Measurements from ENCODE around the gene NIM1K. TPM values are rescaled to one million over a fixed set of nuclear protein-coding genes. Genes with fewer than 3 reads are reported as not detected.

Gene NIM1K
- polyA plus RNA-seq, 1 of the 3 experiments (the other 2 are of a cell fraction), result 0.16 TPM

DNA sequence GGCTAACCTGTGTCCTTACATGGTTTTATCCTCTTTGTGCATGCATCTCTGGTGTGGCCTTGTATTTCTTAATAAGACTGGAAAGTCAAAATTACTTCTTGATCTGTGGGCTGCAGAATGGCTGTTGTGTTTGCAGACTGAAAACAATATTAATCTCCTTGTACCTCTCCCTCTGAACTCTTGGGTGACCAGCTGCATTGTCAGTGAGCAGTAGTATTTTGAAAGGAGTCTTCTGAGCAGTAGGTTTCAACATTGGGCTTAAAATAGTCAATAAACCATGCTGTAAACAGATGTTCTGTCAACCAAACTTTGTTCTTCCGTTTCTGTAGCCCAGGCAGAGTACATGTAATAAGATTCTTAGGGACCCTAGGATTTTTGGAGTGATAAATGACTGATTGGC is 26.7 kb upstream of the NIM1K start:
- Histone ChIP-seq H3K4me3 (ENCODE audit: low read depth in 2 of 2, low read length in 1 of 2) (no peak overlapping the region), H3K36me3 (replicated peaks in 1 of 2; ENCODE audit: control insufficient read depth in 1 of 2, insufficient read depth in 2 of 2, low read length in 1 of 2) (peaks cover 25 to 36% of the 10 kb centered on the region in 2 experiments), H3F3A (replicated peaks; ENCODE audit: insufficient read depth) (no peaks in the 10 kb centered on the region), H3K27me3 (ENCODE audit: insufficient read depth) (no peaks in the 10 kb centered on the region), H3K4me1 (ENCODE audit: control insufficient read depth in 1 of 2, insufficient read depth in 2 of 2, low read depth in 1 of 2, low read length in 1 of 2) (no peaks in the 10 kb centered on the region), H3K9me3 (no peaks in the 10 kb centered on the region), H3K9me2 (no peaks in the 10 kb centered on the region), H4K20me1 (ENCODE audit: insufficient read depth) (no peaks in the 10 kb centered on the region), H2AFZ (ENCODE audit: low read depth) (no peak overlapping the region), H3K9ac (no peak overlapping the region), H3K27ac (ENCODE audit: low read depth in 2 of 2, low read length in 1 of 2) (no peak overlapping the region), H3K4me2 (no peak overlapping the region), H3K79me2 (ENCODE audit: insufficient read depth) (peaks cover 7% of the 10 kb centered on the region; the same call in 1 of the 2 replicates)
- 100% methylated on average over 1 of the region's 1 CpG for WGBS (ENCODE audit: low lambda C conversion rate)
- TF ChIP-seq MEF2A (IDR thresholded peaks at IDR 0.05; ENCODE audit: borderline replicate concordance, low read depth) (no peak), TAF1 (IDR thresholded peaks at IDR 0.05; ENCODE audit: borderline replicate concordance, low read depth, low read length) (no peak), EZH2phosphoT487 (IDR thresholded peaks at IDR 0.05; ENCODE audit: borderline replicate concordance, low read depth) (no peak), PBX3 (IDR thresholded peaks at IDR 0.05) (no peak), USF1 (IDR thresholded peaks at IDR 0.05; ENCODE audit: borderline replicate concordance, low read depth) (no peak), JUND (IDR thresholded peaks at IDR 0.05) (no peak), GABPA (IDR thresholded peaks at IDR 0.05; ENCODE audit: low read depth) (no peak), TEAD4 (IDR thresholded peaks at IDR 0.05; ENCODE audit: borderline replicate concordance, insufficient read depth) (no peak), RXRA (IDR thresholded peaks at IDR 0.05; ENCODE audit: borderline replicate concordance, low read depth) (no peak), EP300 (IDR thresholded peaks at IDR 0.05; ENCODE audit: borderline replicate concordance in 1 of 2, low read depth in 1 of 2, low read length in 1 of 2) (no peak), ELF1 (IDR thresholded peaks at IDR 0.05) (no peak), FOXM1 (IDR thresholded peaks at IDR 0.05; ENCODE audit: low read depth) (no peak), SIN3A (IDR thresholded peaks at IDR 0.05; ENCODE audit: borderline replicate concordance, low read depth, low read length) (no peak), SMC3 (IDR thresholded peaks at IDR 0.05; ENCODE audit: low read depth, low read length) (no peak), FOXJ3 (CRISPR knock-in tag; IDR thresholded peaks at IDR 0.05) (no peak)
- TF ChIP-seq, protein P1, sequence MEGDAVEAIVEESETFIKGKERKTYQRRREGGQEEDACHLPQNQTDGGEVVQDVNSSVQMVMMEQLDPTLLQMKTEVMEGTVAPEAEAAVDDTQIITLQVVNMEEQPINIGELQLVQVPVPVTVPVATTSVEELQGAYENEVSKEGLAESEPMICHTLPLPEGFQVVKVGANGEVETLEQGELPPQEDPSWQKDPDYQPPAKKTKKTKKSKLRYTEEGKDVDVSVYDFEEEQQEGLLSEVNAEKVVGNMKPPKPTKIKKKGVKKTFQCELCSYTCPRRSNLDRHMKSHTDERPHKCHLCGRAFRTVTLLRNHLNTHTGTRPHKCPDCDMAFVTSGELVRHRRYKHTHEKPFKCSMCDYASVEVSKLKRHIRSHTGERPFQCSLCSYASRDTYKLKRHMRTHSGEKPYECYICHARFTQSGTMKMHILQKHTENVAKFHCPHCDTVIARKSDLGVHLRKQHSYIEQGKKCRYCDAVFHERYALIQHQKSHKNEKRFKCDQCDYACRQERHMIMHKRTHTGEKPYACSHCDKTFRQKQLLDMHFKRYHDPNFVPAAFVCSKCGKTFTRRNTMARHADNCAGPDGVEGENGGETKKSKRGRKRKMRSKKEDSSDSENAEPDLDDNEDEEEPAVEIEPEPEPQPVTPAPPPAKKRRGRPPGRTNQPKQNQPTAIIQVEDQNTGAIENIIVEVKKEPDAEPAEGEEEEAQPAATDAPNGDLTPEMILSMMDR (IDR thresholded peaks at IDR 0.05), result no peak
- TF ChIP-seq, protein P2, sequence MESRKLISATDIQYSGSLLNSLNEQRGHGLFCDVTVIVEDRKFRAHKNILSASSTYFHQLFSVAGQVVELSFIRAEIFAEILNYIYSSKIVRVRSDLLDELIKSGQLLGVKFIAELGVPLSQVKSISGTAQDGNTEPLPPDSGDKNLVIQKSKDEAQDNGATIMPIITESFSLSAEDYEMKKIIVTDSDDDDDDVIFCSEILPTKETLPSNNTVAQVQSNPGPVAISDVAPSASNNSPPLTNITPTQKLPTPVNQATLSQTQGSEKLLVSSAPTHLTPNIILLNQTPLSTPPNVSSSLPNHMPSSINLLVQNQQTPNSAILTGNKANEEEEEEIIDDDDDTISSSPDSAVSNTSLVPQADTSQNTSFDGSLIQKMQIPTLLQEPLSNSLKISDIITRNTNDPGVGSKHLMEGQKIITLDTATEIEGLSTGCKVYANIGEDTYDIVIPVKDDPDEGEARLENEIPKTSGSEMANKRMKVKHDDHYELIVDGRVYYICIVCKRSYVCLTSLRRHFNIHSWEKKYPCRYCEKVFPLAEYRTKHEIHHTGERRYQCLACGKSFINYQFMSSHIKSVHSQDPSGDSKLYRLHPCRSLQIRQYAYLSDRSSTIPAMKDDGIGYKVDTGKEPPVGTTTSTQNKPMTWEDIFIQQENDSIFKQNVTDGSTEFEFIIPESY (IDR thresholded peaks at IDR 0.05; ENCODE audit: borderline replicate concordance, low read depth), result no peak
- CTCF ChIA-PET, result no interaction called here
- DNase-seq, result no peak
- POLR2A ChIA-PET, result no interaction called here
